ENCODE results near the gene BMAL1. TPM values are rescaled to one million over a fixed set of nuclear protein-coding genes. Genes with fewer than 3 reads are reported as not detected.

Gene BMAL1
- total RNA-seq, 3 donors from 2014 or later (not counting 1 experiment from before 2014, with no cell fraction given): 142 to 162 (median 145) TPM

DNA sequence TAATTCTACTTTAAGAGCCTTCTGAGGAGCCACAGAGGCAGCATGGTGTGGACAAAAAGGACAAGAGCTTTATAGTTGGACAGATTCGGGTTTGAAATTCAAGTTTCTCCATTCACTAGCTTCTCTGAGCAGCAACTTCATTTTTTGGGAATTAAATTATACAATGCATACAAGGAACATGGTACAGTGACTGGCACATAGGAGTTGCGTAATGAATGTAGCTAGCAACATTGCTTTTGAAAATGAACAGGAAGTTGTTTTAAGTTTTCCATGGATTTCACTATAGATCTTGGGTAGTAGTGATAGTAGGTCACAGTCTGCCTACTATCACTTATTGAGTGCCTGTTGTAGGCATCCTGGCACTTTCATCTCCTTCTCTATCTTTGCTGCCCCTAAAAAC is 41.0 kb upstream of the BMAL1 start:
- Histone ChIP-seq H3K4me3 (ENCODE audit: low read length) (no peak overlapping the region), H3K4me1 (ENCODE audit: control insufficient read depth, insufficient read depth, low read length) (no peaks in the 10 kb centered on the region), H3K27ac (ENCODE audit: low read length) (no peak overlapping the region), H3K36me3 (ENCODE audit: control insufficient read depth, insufficient read depth, low read length) (no peaks in the 10 kb centered on the region), H3K9me3 (ENCODE audit: control insufficient read depth, insufficient read depth, low read length) (no peaks in the 10 kb centered on the region), H3K27me3 (ENCODE audit: control insufficient read depth, insufficient read depth, low read length) (no peaks in the 10 kb centered on the region)
- Mint-ChIP-seq H3K27ac (no peak overlapping the region), H3K36me3 (no peaks in the 10 kb centered on the region), H3K4me1 (peaks cover 5 to 6% of the 10 kb centered on the region in 2 donors), H3K27me3 (ENCODE audit: low read depth in 2 of 2) (peaks cover 16 to 24% of the 10 kb centered on the region in 2 donors), H3K9me3 (no peaks in the 10 kb centered on the region), H3K4me3 (no peak overlapping the region)
- intact Hi-C loops (cut with micrococcal nuclease): loop anchor here (5.0 kb wide), 1 partner anchor 274 kb away; no protein-coding TSS in a partner anchor
- DNase-seq: no peak
- no peak for ATAC-seq
- TF ChIP-seq, protein P1, sequence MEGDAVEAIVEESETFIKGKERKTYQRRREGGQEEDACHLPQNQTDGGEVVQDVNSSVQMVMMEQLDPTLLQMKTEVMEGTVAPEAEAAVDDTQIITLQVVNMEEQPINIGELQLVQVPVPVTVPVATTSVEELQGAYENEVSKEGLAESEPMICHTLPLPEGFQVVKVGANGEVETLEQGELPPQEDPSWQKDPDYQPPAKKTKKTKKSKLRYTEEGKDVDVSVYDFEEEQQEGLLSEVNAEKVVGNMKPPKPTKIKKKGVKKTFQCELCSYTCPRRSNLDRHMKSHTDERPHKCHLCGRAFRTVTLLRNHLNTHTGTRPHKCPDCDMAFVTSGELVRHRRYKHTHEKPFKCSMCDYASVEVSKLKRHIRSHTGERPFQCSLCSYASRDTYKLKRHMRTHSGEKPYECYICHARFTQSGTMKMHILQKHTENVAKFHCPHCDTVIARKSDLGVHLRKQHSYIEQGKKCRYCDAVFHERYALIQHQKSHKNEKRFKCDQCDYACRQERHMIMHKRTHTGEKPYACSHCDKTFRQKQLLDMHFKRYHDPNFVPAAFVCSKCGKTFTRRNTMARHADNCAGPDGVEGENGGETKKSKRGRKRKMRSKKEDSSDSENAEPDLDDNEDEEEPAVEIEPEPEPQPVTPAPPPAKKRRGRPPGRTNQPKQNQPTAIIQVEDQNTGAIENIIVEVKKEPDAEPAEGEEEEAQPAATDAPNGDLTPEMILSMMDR (IDR thresholded peaks at IDR 0.05): no peak
- WGBS (ENCODE audit: insufficient coverage): 96% methylated on average over 2 of the region's 2 CpGs

DNA sequence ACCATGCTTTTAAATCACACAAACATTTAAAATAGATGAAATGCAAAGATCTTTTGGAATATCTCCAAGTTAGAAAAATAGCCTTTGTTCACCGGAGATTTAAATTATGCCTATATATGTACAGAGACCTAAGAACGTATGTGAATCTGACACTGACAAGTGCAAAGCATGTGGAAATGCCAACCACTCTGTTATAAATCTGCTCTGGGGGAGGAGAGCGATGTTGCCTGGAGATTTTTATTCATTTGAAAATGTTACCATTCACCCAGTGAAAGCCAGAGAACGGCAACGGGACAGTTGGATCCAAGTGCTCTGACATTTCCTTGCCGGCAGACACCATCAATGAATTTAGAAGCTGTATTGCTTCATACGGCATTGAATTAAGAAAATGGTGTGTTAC is 39.8 kb upstream of the BMAL1 start:
- intact Hi-C loops (cut with micrococcal nuclease): loop anchor here (5.0 kb wide), 1 partner anchor 275 kb away; no protein-coding TSS in a partner anchor

DNA sequence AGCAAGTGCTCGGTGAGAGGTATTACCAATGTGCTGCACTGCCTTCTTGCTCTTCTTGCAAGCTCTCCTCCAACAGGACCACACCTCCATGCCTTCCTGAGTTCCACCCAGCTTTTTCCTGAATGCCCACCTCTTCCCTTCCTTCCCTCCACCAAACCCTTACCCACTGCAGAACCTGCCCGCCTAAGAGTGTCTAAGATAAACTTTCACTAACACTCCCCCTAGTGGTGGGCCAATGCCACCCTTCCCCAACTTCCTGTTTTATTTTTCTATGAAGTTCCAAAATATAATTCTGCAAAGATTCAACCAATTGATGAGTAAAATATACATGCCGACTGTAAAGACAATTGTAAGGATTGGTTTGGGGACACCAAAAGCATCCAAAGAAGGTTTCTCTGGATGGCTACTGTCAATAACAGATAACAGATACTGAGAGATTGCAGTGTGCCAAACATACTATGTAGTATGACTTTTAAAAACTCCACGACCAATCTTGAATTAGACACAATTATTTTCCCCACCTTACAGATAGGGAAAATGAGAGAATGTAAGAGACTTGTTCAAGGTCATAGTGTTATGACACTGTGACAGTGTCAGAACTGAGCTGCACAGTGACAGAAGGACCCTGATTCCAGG is 38.6 kb upstream of the BMAL1 start:
- no peaks in the 10 kb centered on the region for H3K4me1 ChIP-seq (ENCODE audit: control insufficient read depth, insufficient read depth, low read length)
- intact Hi-C loops (cut with micrococcal nuclease): loop anchor here (5.0 kb wide), 1 partner anchor 277 kb away; no protein-coding TSS in a partner anchor
- 46% methylated on average over 3 of the region's 4 CpGs for WGBS (ENCODE audit: insufficient coverage)
- TF ChIP-seq, protein P1 (IDR thresholded peaks at IDR 0.05): peak; percentile 94
- H3K4me3 ChIP-seq (ENCODE audit: low read length): no peak overlapping the region
- Mint-ChIP-seq H3K4me1 (peaks cover 5 to 6% of the 10 kb centered on the region in 2 donors), H3K36me3 (no peaks in the 10 kb centered on the region), H3K27me3 (ENCODE audit: low read depth in 2 of 2) (peaks cover 18 to 35% of the 10 kb centered on the region in 2 donors), H3K9me3 (no peaks in the 10 kb centered on the region), H3K27ac (no peak overlapping the region), H3K4me3 (no peak overlapping the region)
- ATAC-seq (peak; percentile 76 to 86 (median 82)), DNase-seq (peak in 1 of 2 donors; percentile 77)
- H3K9me3 ChIP-seq (ENCODE audit: control insufficient read depth, insufficient read depth, low read length): no peaks in the 10 kb centered on the region
- H3K36me3 ChIP-seq (ENCODE audit: control insufficient read depth, insufficient read depth, low read length): no peaks in the 10 kb centered on the region
- H3K27me3 ChIP-seq (ENCODE audit: control insufficient read depth, insufficient read depth, low read length): no peaks in the 10 kb centered on the region
- no peak overlapping the region for H3K27ac ChIP-seq (ENCODE audit: low read length)

More for the DNA sequence above, 39.8 kb upstream of the BMAL1 start:
- 94% methylated on average over 7 of the region's 7 CpGs for WGBS (ENCODE audit: insufficient coverage)
- no peaks in the 10 kb centered on the region for H3K9me3 Mint-ChIP-seq
- H3K4me1 Mint-ChIP-seq: peaks cover 5 to 6% of the 10 kb centered on the region in 2 donors
- Histone ChIP-seq H3K4me1 (ENCODE audit: control insufficient read depth, insufficient read depth, low read length) (no peaks in the 10 kb centered on the region), H3K4me3 (ENCODE audit: low read length) (no peak overlapping the region), H3K9me3 (ENCODE audit: control insufficient read depth, insufficient read depth, low read length) (no peaks in the 10 kb centered on the region), H3K27ac (ENCODE audit: low read length) (no peak overlapping the region), H3K36me3 (ENCODE audit: control insufficient read depth, insufficient read depth, low read length) (no peaks in the 10 kb centered on the region), H3K27me3 (ENCODE audit: control insufficient read depth, insufficient read depth, low read length) (no peaks in the 10 kb centered on the region)
- ATAC-seq (no peak), DNase-seq (no peak)
- H3K27ac Mint-ChIP-seq: no peak overlapping the region
- TF ChIP-seq, protein P1 (IDR thresholded peaks at IDR 0.05): no peak
- no peak overlapping the region for H3K4me3 Mint-ChIP-seq
- H3K27me3 Mint-ChIP-seq (ENCODE audit: low read depth in 2 of 2): peaks cover 19 to 27% of the 10 kb centered on the region in 2 donors
- no peaks in the 10 kb centered on the region for H3K36me3 Mint-ChIP-seq

Data from natural killer cell (primary cell).